SK-N-SH treated with all-trans-retinoic acid at 6 μM for 48 hours (cell line): Measurements from ENCODE around the gene GJB3.

Source experiments
- ATAC-seq: fragments of 200-7000 bp; cut with Tn5 transposase; 3 replicates; pipeline ENCODE4 v1.9.1; 2020; ENCODE audit warnings: mild to moderate bottlenecking, moderate library complexity
- ARNTL ChIP-seq: fragments of 450-650 bp; formaldehyde crosslinking; IDR thresholded peaks from 2 replicates; pipeline ENCODE4 v1.5.0; 2020; ENCODE audit warnings: low read depth, mild to moderate bottlenecking, moderate library complexity, borderline replicate concordance
- BACH2 ChIP-seq: fragments of 250-450 bp; sonication (Bioruptor Pico); IDR thresholded peaks from 2 replicates; pipeline ENCODE4 v1.9.0; 2021; ENCODE audit warnings: mild to moderate bottlenecking, borderline replicate concordance
- CSDC2 ChIP-seq: fragments of 250-450 bp; sonication (Bioruptor Pico); IDR thresholded peaks from 2 replicates; pipeline ENCODE4 v1.5.0; 2020; ENCODE audit warnings: mild to moderate bottlenecking, moderate library complexity
- CSRNP3 ChIP-seq: fragments of 250-450 bp; sonication (Bioruptor Pico); IDR thresholded peaks from 2 replicates; pipeline ENCODE4 v1.5.1; 2021; ENCODE audit warnings: mild to moderate bottlenecking, moderate library complexity
- ESRRG ChIP-seq: fragments of 250-450 bp; sonication (Bioruptor Pico); IDR thresholded peaks from 2 replicates; pipeline ENCODE4 v1.6.1; 2021; ENCODE audit warnings: mild to moderate bottlenecking
- GLIS3 ChIP-seq: fragments of 250-450 bp; sonication (Bioruptor Pico); IDR thresholded peaks from 2 replicates; pipeline ENCODE4 v1.5.0; 2020; ENCODE audit warnings: mild to moderate bottlenecking, moderate library complexity
- ISL1 ChIP-seq: fragments of 250-450 bp; sonication (Bioruptor Pico); IDR thresholded peaks from 2 replicates; pipeline ENCODE4 v2.1.2; 2022; ENCODE audit warnings: mild to moderate bottlenecking, moderate library complexity
- PPARA ChIP-seq: fragments of 250-450 bp; sonication (Bioruptor Pico); IDR thresholded peaks from 2 replicates; pipeline ENCODE4 v1.5.0; 2020; ENCODE audit warnings: mild to moderate bottlenecking, borderline replicate concordance
- RARB ChIP-seq: fragments of 250-450 bp; sonication (Bioruptor Pico); IDR thresholded peaks from 2 replicates; pipeline ENCODE4 v1.8.0; 2021; ENCODE audit warnings: mild to moderate bottlenecking, moderate library complexity
- SNAI2 ChIP-seq: fragments of 250-450 bp; sonication (Bioruptor Pico); IDR thresholded peaks from 2 replicates; pipeline ENCODE4 v1.5.0; 2020; ENCODE audit warnings: mild to moderate bottlenecking, moderate library complexity
- TOX ChIP-seq: fragments of 250-450 bp; sonication (Bioruptor Pico); IDR thresholded peaks from 2 replicates; pipeline ENCODE4 v1.8.0; 2021; ENCODE audit warnings: mild to moderate bottlenecking, moderate library complexity, borderline replicate concordance
- ZC3H10 ChIP-seq: fragments of 250-450 bp; sonication (Bioruptor Pico); IDR thresholded peaks from 2 replicates; pipeline ENCODE4 v1.5.1; 2021; ENCODE audit warnings: mild to moderate bottlenecking, moderate library complexity
- ZFP3 ChIP-seq: fragments of 250-450 bp; sonication (Bioruptor Pico); IDR thresholded peaks from 2 replicates; pipeline ENCODE4 v1.5.0; 2020; ENCODE audit warnings: mild to moderate bottlenecking, moderate library complexity
- ZFP30 ChIP-seq: fragments of 450-650 bp; formaldehyde crosslinking; IDR thresholded peaks from 2 replicates; pipeline ENCODE4 v1.5.0; 2022; ENCODE audit warnings: mild to moderate bottlenecking, moderate library complexity
- ZNF565 ChIP-seq: fragments of 450-650 bp; formaldehyde crosslinking; conservative IDR thresholded peaks from 2 replicates; pipeline ENCODE4 v1.5.0; 2020; ENCODE audit warnings: low read depth, mild to moderate bottlenecking, moderate library complexity
- ZNF8 ChIP-seq: fragments of 450-650 bp; formaldehyde crosslinking; IDR thresholded peaks from 2 replicates; pipeline ENCODE4 v1.5.0; 2020; ENCODE audit warnings: mild to moderate bottlenecking, moderate library complexity
- TF ChIP-seq, protein P1 (sequence below): fragments of 250-450 bp; sonication (Bioruptor Pico); IDR thresholded peaks from 2 replicates; pipeline ENCODE4 v1.8.0; 2020; ENCODE audit warnings: mild to moderate bottlenecking, moderate library complexity, borderline replicate concordance
- TF ChIP-seq, protein P2 (sequence below): fragments of 250-450 bp; sonication (Bioruptor Pico); IDR thresholded peaks from 2 replicates; pipeline ENCODE4 v1.5.0; 2020; ENCODE audit warnings: mild to moderate bottlenecking, moderate library complexity
- TF ChIP-seq, protein P3 (sequence below): fragments of 250-450 bp; sonication (Bioruptor Pico); IDR thresholded peaks from 2 replicates; pipeline ENCODE4 v1.5.1; 2020; ENCODE audit warnings: low read depth, mild to moderate bottlenecking, moderate library complexity
- TF ChIP-seq, protein P4 (sequence below): fragments of 250-450 bp; sonication (Bioruptor Pico); IDR thresholded peaks from 2 replicates; pipeline ENCODE4 v1.8.0; 2021; ENCODE audit warnings: low read depth, mild to moderate bottlenecking, moderate library complexity, borderline replicate concordance

Gene GJB3

DNA sequence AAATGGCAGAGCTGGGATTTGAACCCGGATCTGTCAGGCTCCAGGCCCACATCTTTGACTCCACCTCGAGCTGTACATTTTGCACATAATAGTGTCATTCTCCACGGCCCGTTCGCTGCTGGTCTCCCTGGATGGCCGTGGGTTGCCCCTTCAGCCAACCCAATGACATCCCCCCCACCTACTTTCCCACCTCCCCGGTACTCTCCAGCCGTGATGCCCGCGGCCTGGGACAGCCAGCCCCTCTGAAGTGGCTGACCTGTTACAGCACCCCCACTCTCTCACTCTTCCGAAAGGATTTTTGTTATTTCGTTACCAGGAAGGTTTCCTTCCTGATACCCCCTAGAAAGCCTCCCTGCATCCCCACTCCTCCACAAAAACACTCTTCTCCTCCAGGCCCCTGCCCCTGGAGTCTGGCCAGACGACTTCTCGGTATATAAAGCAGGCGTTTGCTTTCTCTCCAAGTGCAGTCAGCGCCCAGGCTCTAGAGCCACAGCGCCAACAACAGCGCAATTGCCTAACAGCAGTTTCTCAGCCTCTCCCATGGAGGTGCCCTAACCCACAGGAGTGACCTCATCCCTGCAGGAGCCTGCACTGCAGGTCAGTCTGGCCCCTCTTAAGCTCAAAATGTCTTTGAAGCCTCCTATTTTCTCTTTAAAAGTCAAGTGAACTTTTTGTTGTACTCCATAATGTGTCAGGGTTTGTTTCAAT, 40.7 kb upstream of the GJB3 start:
- TF ChIP-seq ESRRG (CRISPR knock-in tag) (no peak), CSRNP3 (no peak), RARB (no peak), ISL1 (CRISPR knock-in tag) (no peak), ZNF8 (no peak), ZNF565 (no peak), SNAI2 (CRISPR knock-in tag) (no peak)
- TF ChIP-seq, protein P1, sequence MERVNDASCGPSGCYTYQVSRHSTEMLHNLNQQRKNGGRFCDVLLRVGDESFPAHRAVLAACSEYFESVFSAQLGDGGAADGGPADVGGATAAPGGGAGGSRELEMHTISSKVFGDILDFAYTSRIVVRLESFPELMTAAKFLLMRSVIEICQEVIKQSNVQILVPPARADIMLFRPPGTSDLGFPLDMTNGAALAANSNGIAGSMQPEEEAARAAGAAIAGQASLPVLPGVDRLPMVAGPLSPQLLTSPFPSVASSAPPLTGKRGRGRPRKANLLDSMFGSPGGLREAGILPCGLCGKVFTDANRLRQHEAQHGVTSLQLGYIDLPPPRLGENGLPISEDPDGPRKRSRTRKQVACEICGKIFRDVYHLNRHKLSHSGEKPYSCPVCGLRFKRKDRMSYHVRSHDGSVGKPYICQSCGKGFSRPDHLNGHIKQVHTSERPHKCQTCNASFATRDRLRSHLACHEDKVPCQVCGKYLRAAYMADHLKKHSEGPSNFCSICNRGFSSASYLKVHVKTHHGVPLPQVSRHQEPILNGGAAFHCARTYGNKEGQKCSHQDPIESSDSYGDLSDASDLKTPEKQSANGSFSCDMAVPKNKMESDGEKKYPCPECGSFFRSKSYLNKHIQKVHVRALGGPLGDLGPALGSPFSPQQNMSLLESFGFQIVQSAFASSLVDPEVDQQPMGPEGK (CRISPR knock-in tag) = no peak
- ATAC-seq = no peak

DNA sequence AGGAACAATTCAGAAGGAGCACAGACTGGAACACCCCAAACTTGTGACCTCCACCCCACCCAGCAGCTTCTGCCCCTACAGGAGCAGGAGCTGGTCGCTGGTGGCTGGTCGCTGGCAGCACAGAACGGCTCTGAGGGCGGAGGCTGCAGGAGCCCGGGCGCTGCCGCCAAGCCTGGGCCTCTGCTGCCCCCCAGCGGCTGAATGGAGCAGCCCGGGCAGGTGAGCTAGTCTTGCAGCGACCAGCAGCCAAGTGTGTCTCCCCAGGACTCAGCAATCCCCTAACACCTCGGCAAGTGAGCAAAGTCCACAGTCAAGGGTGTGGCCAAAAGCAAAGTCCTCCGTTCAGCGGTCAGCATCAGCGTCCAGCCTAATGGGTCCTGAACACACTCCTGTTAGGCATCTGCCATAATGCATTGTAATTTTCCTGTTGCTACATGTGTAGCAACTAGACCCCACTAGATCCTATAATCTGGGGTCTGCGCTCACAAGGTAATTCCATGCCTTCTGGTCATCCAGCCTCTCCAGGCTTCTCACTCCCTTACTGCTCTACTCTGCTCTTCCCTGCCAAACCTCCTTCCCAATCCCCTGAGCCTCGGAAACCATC, 38.2 kb upstream of the GJB3 start:
- ATAC-seq = peak; percentile 98

DNA sequence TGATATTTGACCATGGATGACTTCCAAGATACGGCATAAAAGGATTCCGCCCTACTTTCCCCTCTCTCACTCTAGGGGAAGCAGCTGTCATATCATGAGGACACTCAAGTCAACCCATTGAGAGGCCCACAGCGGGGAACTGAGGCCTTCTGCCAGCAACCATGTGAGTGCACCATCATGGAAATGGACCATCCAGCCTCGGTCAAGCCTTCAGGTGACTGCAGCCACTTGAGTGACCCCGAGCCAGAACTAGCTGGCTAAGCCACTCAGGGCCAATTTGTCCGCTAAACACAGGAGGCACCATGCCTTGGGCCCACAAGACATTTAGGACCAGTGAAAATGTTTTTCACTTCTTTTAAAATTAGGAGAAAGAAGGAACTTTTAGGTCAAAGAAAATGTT, 37.2 kb upstream of the GJB3 start:
- ATAC-seq = no peak
- TF ChIP-seq SNAI2 (CRISPR knock-in tag) (no peak), ZC3H10 (CRISPR knock-in tag) (no peak), TOX (CRISPR knock-in tag) (no peak), ZFP30 (no peak), ISL1 (CRISPR knock-in tag) (no peak), CSRNP3 (no peak), RARB (no peak), ZFP3 (CRISPR knock-in tag) (no peak), ZNF8 (no peak), PPARA (no peak)
- TF ChIP-seq, protein P1 (CRISPR knock-in tag) = no peak
- TF ChIP-seq, protein P2, sequence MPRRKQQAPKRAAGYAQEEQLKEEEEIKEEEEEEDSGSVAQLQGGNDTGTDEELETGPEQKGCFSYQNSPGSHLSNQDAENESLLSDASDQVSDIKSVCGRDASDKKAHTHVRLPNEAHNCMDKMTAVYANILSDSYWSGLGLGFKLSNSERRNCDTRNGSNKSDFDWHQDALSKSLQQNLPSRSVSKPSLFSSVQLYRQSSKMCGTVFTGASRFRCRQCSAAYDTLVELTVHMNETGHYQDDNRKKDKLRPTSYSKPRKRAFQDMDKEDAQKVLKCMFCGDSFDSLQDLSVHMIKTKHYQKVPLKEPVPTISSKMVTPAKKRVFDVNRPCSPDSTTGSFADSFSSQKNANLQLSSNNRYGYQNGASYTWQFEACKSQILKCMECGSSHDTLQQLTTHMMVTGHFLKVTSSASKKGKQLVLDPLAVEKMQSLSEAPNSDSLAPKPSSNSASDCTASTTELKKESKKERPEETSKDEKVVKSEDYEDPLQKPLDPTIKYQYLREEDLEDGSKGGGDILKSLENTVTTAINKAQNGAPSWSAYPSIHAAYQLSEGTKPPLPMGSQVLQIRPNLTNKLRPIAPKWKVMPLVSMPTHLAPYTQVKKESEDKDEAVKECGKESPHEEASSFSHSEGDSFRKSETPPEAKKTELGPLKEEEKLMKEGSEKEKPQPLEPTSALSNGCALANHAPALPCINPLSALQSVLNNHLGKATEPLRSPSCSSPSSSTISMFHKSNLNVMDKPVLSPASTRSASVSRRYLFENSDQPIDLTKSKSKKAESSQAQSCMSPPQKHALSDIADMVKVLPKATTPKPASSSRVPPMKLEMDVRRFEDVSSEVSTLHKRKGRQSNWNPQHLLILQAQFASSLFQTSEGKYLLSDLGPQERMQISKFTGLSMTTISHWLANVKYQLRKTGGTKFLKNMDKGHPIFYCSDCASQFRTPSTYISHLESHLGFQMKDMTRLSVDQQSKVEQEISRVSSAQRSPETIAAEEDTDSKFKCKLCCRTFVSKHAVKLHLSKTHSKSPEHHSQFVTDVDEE (CRISPR knock-in tag) = no peak
- TF ChIP-seq, all 23 proteins: peak for 0

More for the DNA sequence above, 38.2 kb upstream of the GJB3 start:
- no peak for TF ChIP-seq ESRRG (CRISPR knock-in tag)
- no peak for TF ChIP-seq GLIS3 (CRISPR knock-in tag)
- TF ChIP-seq ZC3H10 (CRISPR knock-in tag) = no peak
- no peak for TF ChIP-seq BACH2 (CRISPR knock-in tag)
- TF ChIP-seq ZFP30 = no peak
- TF ChIP-seq TOX (CRISPR knock-in tag) = no peak
- TF ChIP-seq ZNF565 = no peak
- TF ChIP-seq ZFP3 (CRISPR knock-in tag) = no peak
- TF ChIP-seq ZNF8 = no peak
- TF ChIP-seq, protein P3, sequence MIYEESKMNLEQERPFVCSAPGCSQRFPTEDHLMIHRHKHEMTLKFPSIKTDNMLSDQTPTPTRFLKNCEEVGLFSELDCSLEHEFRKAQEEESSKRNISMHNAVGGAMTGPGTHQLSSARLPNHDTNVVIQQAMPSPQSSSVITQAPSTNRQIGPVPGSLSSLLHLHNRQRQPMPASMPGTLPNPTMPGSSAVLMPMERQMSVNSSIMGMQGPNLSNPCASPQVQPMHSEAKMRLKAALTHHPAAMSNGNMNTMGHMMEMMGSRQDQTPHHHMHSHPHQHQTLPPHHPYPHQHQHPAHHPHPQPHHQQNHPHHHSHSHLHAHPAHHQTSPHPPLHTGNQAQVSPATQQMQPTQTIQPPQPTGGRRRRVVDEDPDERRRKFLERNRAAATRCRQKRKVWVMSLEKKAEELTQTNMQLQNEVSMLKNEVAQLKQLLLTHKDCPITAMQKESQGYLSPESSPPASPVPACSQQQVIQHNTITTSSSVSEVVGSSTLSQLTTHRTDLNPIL = no peak
- TF ChIP-seq, protein P4, sequence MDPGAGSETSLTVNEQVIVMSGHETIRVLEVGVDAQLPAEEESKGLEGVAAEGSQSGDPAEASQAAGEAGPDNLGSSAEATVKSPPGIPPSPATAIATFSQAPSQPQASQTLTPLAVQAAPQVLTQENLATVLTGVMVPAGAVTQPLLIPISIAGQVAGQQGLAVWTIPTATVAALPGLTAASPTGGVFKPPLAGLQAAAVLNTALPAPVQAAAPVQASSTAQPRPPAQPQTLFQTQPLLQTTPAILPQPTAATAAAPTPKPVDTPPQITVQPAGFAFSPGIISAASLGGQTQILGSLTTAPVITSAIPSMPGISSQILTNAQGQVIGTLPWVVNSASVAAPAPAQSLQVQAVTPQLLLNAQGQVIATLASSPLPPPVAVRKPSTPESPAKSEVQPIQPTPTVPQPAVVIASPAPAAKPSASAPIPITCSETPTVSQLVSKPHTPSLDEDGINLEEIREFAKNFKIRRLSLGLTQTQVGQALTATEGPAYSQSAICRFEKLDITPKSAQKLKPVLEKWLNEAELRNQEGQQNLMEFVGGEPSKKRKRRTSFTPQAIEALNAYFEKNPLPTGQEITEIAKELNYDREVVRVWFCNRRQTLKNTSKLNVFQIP (CRISPR knock-in tag) = no peak
- TF ChIP-seq ARNTL (CRISPR knock-in tag) = no peak
- no peak for TF ChIP-seq SNAI2 (CRISPR knock-in tag)
- TF ChIP-seq CSDC2 (CRISPR knock-in tag) = no peak
- no peak for TF ChIP-seq PPARA
- TF ChIP-seq ISL1 (CRISPR knock-in tag) = no peak
